ENCODE measurements around the gene FOXK1.
A peak's percentile ranks its signal among the peaks of the same experiment; 100 is the strongest.

Gene FOXK1

DNA sequence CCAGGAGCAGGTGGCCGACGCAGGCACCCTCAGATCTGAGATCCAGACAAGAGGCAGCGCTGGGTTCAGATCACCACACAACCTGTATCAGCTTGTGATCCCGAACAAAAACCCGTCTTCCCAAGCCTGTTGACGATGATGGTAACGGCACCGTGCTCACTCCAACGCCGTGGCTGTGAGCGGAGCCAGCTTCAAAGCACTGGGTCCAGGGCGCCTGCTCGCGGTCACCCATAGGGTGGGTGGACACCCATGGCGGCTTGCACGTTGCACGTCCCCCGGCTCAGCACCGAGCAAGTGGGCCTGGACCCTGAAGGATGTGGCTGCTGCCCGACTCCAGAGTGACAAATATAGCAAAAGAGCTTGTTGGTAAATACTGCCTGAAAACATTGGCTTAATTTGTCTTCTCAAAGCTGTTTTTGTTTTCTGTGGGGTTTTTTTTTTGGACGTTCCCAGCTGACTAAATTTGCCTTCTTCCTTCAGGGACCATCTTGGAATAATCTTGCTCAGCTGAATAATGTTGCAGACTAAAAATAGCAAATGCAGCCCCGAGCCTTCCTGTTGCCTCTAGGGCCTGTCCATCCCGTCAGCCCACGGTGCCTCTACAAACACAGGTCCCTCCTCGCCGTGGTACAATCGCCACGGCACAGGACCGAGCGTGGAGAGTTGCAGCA lies 41.0 kb downstream of the FOXK1 start:
- Histone ChIP-seq H2AFZ (ENCODE audit: low read depth) (no peak overlapping the region), H4K20me1 (ENCODE audit: insufficient read depth) (peaks cover 12% of the 10 kb centered on the region; the same call in 1 of the 2 replicates), H3K4me2 (no peak overlapping the region), H3K36me3 (ENCODE audit: insufficient read depth) (no peaks in the 10 kb centered on the region), H3K27me3 (ENCODE audit: insufficient read depth, low read depth) (no peaks in the 10 kb centered on the region), H3K9ac (no peak overlapping the region), H3K4me1 (ENCODE audit: low read depth, poor library complexity, severe bottlenecking) (peaks cover 20% of the 10 kb centered on the region), H3K79me2 (ENCODE audit: insufficient read depth, low read depth) (peaks cover 100% of the 10 kb centered on the region), H3K27ac (no peak overlapping the region), H3K4me3 (IDR thresholded peaks at IDR 0.05; ENCODE audit: insufficient read depth, low read depth, low read length) (no peak overlapping the region)
- TF ChIP-seq, protein P1, sequence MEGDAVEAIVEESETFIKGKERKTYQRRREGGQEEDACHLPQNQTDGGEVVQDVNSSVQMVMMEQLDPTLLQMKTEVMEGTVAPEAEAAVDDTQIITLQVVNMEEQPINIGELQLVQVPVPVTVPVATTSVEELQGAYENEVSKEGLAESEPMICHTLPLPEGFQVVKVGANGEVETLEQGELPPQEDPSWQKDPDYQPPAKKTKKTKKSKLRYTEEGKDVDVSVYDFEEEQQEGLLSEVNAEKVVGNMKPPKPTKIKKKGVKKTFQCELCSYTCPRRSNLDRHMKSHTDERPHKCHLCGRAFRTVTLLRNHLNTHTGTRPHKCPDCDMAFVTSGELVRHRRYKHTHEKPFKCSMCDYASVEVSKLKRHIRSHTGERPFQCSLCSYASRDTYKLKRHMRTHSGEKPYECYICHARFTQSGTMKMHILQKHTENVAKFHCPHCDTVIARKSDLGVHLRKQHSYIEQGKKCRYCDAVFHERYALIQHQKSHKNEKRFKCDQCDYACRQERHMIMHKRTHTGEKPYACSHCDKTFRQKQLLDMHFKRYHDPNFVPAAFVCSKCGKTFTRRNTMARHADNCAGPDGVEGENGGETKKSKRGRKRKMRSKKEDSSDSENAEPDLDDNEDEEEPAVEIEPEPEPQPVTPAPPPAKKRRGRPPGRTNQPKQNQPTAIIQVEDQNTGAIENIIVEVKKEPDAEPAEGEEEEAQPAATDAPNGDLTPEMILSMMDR (conservative IDR thresholded peaks at IDR 0.05; ENCODE audit: low read depth, low read length): no peak

DNA sequence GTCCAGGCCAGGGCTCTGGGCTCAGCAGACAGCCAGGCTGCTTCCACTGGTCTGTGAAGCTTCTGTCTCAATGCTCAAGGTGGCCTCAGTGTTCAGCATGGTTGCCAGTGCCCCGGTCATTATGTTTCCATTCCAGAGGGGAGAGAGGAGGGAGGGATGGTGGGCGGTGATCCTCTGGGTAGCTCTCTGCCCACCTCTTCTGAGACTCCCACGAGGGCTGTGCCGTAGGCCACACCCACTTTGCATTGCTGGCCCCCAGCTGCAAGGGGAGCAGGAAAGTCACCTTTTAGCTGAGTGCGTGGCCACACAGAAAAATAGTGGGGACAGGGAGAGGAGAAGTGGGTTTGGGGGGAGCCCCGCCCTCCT lies 42.5 kb downstream of the FOXK1 start:
- H3K4me3 ChIP-seq (IDR thresholded peaks at IDR 0.05; ENCODE audit: insufficient read depth, low read depth, low read length): no peak overlapping the region
- H3K27ac ChIP-seq: peak overlapping the region; percentile 91
- peak overlapping the region; percentile 49; the same call in 1 of the 2 replicates for H2AFZ ChIP-seq (ENCODE audit: low read depth)
- H3K4me1 ChIP-seq (ENCODE audit: low read depth, poor library complexity, severe bottlenecking): peaks cover 20% of the 10 kb centered on the region
- H3K4me2 ChIP-seq: peak overlapping the region; percentile 91
- H3K36me3 ChIP-seq (ENCODE audit: insufficient read depth): no peaks in the 10 kb centered on the region
- peaks cover 98% of the 10 kb centered on the region for H3K79me2 ChIP-seq (ENCODE audit: insufficient read depth, low read depth)
- peaks cover 12% of the 10 kb centered on the region; the same call in 1 of the 2 replicates for H4K20me1 ChIP-seq (ENCODE audit: insufficient read depth)
- TF ChIP-seq, protein P1 (conservative IDR thresholded peaks at IDR 0.05; ENCODE audit: low read depth, low read length): no peak
- no peaks in the 10 kb centered on the region for H3K27me3 ChIP-seq (ENCODE audit: insufficient read depth, low read depth)
- H3K9ac ChIP-seq: peak overlapping the region; percentile 88

DNA sequence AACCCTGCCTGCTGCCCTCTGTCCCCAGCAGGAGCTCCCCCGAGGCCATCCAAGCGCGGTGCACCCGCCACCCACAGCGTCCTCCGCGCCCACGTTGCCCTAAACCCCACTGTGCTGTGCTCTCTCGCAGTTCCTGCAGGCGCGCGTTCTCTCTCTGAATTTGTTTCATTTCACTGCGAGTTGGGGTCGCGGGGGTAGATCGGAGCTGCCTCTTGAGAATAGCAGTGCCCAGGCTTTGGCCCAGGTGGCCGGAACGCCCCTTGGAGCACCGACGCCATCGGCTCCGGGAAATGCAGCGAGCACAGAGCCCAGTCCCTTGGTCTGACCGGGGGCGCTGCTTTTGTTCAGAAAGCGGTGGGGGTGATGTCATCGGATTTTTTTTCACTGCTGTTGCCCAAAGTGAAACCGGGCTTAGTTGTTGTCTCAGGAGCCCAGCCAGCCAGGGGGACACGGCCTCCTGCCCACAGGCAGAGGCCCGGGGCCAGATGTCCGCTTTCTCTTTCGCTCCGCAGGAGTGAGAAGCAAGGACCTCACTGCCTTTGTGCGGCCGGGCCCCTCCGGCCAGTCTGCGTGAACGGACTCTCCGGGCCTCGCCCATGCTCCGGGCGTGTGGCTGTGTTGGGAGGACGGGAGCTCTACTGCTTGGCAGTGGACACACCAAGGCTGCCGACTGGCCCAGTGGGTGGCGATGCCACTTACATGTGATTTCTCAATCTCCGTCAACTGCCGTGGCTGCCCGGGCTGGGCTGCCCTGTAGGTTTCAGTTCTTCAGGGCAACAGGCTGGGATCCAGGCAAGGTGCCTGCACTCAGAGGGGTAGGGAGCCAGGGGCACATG lies 43.1 kb downstream of the FOXK1 start:
- Histone ChIP-seq H3K27me3 (ENCODE audit: insufficient read depth, low read depth) (no peaks in the 10 kb centered on the region), H3K79me2 (ENCODE audit: insufficient read depth, low read depth) (peaks cover 94% of the 10 kb centered on the region), H3K9ac (peak overlapping the region; percentile 88), H3K4me3 (IDR thresholded peaks at IDR 0.05; ENCODE audit: insufficient read depth, low read depth, low read length) (no peak overlapping the region), H3K36me3 (ENCODE audit: insufficient read depth) (no peaks in the 10 kb centered on the region), H3K4me1 (ENCODE audit: low read depth, poor library complexity, severe bottlenecking) (peaks cover 20% of the 10 kb centered on the region), H2AFZ (ENCODE audit: low read depth) (peak overlapping the region; percentile 49), H3K4me2 (peak overlapping the region; percentile 91), H3K27ac (peak overlapping the region; percentile 91), H4K20me1 (ENCODE audit: insufficient read depth) (peaks cover 12% of the 10 kb centered on the region; the same call in 1 of the 2 replicates)
- TF ChIP-seq, protein P1 (conservative IDR thresholded peaks at IDR 0.05; ENCODE audit: low read depth, low read length): no peak

- Histone ChIP-seq H3K36me3 (ENCODE audit: insufficient read depth) (no peaks in the 10 kb centered on the region), H3K9ac (peak overlapping the region; percentile 88), H4K20me1 (ENCODE audit: insufficient read depth) (peaks cover 12% of the 10 kb centered on the region; the same call in 1 of the 2 replicates), H3K4me1 (ENCODE audit: low read depth, poor library complexity, severe bottlenecking) (peaks cover 20% of the 10 kb centered on the region), H3K79me2 (ENCODE audit: insufficient read depth, low read depth) (peaks cover 94% of the 10 kb centered on the region), H2AFZ (ENCODE audit: low read depth) (peak overlapping the region; percentile 49; the same call in 1 of the 2 replicates), H3K4me3 (IDR thresholded peaks at IDR 0.05; ENCODE audit: insufficient read depth, low read depth, low read length) (no peak overlapping the region), H3K4me2 (peak overlapping the region; percentile 91), H3K27me3 (ENCODE audit: insufficient read depth, low read depth) (no peaks in the 10 kb centered on the region), H3K27ac (peak overlapping the region; percentile 91)
- TF ChIP-seq, protein P1 (conservative IDR thresholded peaks at IDR 0.05; ENCODE audit: low read depth, low read length): no peak
Observed at GRCh38 chr7:4725850-4726450, 43.9 kb downstream of the FOXK1 start.
